A172 (cell line): ENCODE measurements around the gene ABCA6. TPM values are rescaled to one million over a fixed set of nuclear protein-coding genes. Genes with fewer than 3 reads are reported as not detected.
A peak's percentile ranks its signal among the peaks of the same experiment; 100 is the strongest.

ENCODE experiments used
- DNase-seq: peaks from one replicate; pipeline ENCODE4 v3.0.0-alpha.2; 2015; ENCODE audit warnings: low spot score
- total RNA-seq: library from RNA; depleted of rRNA; stranded (reverse); fragments of >200 nt; shearing (Covaris generic); gene quantifications from 2 replicates; pipeline ENCODE4 v1.2.3, GENCODE V29; 2014

ABCA6 gene
- total RNA-seq, 1 experiment from 2014 or later, result not detected

DNA sequence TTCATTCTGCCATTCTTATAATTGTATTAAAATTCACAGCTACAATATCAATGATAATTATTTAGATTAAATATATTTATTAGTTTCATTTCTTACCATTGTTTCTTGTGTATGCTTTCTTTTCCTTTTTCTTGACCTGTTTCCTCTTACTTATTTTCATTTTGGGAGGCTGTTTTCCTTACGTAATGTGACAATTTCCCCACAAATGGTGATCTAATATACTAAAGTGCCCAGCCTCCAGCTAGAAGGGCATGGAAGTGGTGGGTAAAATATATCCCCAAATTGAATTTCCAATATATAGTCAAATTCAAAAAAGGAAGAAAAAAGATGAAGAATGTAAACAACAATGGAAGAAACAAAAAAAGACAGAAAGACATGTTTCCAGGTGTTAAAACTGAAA, 1.5 kb upstream of the ABCA6 start:
- DNase-seq, result no peak

DNA sequence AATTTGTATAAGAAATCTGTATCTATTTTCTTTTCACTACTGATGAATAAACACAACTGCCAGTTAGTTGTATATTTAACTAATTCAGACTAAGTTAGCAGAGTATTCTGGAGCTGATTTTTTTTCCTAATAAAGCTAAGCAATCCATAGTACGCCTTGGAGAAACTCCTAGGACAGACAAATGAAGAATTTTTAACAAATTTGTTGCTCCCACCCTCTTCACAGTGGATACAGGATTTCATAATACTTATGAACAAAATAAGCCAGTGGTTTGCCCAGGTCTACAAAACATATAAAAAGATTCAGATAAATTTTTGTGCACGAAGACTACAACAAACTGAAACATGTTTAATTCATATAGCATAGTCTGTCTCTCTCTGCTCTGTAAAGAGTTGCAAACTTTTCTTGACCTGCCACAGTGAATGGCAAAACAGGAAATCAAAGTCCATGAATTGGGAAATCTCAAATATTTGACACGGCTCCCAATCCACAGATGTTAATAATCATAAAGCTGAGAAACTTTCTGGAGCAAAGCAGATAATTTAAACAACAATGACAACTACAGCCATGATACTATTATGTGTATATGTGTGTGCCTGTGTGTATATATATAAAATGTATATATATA, 594 bp upstream of the ABCA6 start:
- DNase-seq, result no peak

DNA sequence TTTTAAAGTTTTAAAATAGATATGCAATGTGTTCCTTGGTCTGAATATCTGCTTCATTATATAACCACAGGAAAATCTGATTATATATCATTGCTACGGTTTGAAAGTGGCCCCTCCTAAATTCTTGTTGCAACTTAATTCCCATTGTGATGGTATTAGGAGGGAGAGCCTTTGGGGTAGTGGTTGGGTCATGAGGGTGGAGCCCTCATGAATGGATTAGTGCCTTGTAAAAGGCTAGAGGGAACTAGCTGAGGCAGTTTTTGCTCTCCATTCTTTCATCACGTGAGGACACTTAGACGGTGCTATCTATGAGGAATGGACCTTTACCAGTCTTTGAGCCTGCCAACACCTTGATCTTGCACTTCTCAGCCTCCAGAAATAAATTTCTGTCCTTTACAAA, 7.6 kb downstream of the ABCA6 start:
- no peak for DNase-seq

DNA sequence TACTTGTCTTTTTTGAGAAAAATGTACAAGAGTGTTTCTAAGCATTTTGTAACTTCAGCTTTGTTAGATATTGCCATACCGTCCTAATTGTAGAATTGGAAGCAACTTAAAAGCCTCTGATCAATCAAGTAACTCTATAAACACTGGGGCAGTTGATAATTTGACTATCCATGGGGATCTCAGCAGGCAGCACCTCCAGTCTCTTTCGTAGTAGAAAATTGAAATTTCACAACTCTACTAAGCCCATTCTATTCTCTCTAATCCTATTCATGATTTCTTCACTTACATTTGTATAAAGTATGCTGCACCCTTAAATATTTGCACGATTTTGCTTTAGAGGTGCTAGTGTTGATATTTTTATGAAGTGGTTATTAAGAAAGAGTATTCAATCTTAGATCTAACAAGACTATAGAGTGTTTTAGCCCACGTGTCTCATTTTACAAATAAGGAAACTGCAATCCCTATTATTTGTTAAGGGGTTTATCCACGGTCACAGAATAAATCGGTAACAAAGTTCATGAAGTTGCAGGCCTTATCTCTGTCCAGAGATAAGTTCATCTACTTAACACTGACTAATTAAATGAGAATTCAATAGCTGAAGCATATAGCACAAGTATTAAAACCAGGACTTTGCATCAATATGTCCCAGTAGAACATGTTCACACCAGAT, 10.9 kb downstream of the ABCA6 start:
- no peak for DNase-seq

DNA sequence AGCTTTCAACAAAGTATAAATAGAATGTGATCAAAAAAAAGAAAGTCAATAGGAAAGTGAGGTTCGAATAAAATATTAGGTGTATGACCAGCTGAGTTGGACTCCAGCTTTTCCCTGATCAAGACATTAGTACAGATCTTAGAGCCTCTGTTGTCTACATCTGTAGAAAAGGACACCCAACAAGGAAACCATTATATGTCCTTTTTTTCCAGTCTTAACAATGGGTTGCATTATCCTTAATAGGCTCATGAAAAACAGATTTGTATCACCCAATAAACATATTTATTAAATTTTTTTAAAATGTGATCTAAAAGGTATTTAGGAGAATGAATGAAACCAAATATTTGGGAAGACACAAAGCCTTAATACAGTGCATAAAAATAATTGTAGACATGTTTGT, 18.1 kb downstream of the ABCA6 start:
- no peak for DNase-seq

DNA sequence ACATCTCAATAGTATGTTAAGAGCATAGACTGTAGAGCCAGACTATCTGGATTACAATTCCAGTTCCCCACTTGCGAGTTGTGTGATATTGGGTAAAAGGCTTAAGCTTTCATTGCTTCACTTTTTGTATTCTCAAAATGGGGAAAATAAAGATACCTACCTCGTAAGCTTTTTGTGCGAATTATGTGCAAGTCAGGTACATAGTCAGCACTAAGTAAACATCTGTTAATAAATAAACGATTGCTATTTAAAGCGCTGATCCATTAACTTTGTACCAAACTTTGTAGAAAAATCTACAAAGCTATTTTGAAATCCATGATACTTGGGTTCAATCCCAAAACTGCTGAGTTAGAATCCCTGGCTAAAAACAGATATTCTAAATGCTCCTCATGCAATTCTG, 19.6 kb downstream of the ABCA6 start:
- no peak for DNase-seq

- DNase-seq, result no peak
Observed at GRCh38 chr17:69117855-69118784, 23.6 kb downstream of the ABCA6 start.

- DNase-seq, result no peak
Observed at GRCh38 chr17:69111794-69112193, 29.9 kb downstream of the ABCA6 start.

- DNase-seq, result no peak
Observed at GRCh38 chr17:69105907-69106730, 35.6 kb downstream of the ABCA6 start.

DNA sequence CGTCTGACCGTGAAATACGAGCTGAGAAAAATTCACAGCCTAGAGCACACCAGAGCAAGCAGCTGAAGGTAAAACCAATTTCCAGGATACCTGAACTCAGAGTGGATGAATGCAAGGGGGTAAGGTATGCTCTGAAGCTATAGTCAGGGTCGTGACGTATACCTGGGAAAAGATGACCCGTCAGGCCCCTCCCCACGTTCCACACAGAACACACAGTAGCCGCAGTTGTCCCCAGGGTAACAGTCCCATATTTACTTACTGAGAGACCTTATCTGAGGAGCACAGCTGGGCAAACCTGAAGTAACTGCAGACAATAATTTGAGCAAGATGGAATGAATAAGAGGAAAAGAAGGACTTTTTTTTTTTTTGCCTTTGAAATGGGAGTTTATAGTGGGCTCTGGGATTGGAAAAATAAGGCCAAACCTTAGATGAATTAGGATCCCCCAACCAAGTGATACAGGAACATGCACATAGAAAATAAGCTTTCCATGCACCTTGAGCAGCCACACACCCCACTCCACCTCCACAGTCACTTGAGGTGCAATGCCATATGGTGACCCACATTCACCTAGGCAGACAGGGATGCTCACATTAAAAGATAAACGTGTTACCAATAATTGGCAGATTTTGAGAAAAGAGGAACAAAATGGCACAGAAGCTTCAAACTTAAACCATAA, 38.0 kb downstream of the ABCA6 start:
- DNase-seq, result no peak

GRCh38 chr17:69098625-69099024, 43.1 kb downstream of the ABCA6 start:
- DNase-seq, result no peak

DNA sequence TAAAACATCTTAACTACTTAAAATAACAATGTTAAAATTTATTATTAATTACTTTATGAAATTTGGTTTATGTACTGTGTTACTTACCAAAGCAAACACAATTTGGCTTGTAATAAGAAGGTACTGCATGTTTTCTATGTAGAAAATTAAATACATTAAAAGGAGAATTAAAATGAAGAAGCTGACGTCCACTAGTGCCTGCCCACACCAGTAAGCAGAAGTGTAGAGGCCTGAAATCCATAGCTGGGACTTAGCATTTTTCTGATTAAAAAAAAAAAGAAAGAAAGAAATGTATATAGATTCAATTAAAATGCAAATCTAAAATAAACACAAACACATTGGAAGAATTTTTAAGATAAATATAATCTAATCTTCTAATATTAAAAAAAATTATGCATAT, 45.2 kb downstream of the ABCA6 start:
- DNase-seq, result no peak

DNA sequence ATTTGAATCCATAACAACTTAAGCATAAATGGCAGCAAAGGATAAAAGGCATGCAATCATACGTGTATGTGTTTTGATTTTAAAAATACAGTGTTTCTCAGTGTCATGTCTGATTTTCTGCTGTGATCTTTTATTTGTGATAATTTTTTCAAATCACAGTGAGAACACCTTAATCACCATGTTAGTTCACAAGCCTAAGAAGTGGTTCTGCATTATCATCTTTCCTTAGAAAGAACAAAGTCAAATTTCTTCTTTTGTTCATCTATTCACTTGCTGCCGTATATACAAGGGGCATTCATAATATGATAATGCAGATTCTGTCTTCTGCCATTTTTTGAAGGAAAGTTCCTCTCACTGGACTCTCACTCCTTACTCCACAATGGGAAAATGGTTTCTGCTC, 47.7 kb downstream of the ABCA6 start:
- DNase-seq, result no peak

DNA sequence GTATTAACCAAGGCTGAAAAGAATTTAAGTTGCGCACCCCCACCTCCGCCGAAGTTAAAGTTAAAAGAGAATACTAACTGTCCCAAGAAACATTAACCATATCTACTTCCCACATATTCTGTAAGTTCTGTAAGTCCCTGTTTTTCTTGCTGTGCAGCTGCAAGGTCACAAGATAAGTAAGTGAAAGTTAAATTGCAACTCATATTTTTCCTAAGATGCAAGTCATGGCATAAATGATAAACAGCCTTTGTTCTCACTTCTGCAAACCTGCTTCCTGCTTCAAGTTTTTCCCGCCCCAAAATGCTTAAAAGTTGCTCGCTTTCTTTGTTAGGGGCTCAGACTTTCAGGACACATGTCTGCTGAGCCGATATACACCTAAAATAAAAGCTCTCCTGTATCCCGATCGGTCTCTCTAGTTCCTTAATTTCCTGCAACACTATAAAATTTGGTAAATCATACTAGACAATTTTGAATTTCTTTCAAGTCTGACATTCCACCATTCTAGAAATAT, 48.4 kb downstream of the ABCA6 start:
- DNase-seq, result peak; percentile 2

DNA sequence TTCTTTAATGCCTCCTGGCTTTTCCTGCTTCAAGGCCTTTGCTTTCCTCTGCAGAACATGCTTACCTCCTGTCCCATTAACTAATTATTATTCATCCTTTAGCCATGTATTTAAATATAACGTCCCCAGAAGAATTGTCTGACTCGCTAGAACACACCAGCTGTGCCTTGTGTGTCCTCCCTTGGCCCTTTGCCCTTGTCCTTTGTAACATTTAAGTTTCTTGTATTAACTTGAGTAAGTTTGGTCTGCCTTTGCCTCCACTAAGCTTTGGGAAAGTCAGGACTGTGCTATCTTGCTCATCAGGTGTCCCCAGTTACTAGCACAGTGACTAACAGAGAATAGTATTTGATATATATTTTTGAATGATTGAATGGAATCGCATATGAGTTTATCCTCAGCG, 51.3 kb downstream of the ABCA6 start:
- no peak for DNase-seq

DNA sequence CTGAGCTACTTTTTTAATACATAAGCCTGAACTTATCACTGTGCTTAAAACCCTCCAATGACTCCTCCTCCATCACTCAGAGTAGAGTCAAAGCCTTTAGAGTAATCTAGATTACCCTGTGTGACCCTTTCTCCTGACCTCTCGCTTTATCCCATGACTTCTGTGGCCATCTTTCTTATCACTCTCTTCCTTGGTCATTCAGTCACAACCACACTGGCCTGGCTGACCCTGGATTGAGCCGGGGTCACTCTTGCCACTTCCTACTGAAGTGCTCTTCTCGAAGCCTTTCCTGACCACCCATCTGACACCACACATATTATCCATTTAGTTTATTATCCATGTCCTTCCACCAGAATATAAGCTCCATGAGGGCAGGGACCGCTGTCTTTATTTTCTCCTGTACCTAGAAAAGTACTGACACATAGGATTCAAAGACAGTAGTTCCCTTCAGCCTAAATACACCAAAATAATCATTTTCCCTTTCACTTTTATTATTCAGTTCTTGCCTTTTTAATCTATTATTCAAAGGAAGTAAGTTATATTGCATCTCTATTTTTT, 53.0 kb downstream of the ABCA6 start:
- DNase-seq, result no peak

GRCh38 chr17:69086641-69087040, 55.1 kb downstream of the ABCA6 start:
- DNase-seq, result no peak

DNA sequence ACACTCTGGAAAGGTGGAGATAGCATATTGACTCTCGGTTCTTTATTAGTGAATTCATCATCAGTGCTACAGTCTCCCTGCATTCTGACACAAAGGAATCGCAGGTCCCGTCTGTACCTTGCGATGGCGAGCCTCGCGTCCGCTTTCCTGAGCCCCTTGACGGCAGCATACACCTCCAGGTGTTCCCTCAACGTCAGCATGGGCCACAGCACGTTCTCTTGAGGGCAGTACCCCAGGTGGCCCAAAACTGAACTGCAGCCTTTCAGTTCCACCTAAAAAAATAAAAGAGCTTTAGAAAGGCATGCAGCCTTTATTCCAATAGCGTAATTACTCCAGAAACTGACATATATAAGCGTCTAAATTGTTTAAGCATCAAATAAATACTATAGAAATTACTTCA, 56.8 kb downstream of the ABCA6 start:
- DNase-seq, result peak; percentile 17

DNA sequence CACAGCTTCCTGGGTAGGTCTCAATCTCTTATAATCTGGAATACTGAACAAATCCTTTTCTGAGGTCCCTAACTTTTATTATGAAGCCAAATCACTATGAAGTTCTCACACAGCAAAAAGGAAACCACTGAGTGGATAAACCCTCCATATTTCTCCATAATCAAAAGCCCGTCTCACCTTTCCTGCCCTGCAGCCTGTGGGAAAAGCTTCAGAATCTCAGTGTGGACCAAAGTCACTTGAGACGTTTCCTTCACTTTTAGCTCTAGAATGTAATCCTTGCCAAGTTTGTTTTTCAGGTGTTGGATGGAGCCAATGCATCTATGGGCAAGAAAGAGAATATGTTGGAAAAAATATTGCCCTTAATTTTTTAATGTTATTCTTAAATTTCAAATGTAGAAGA, 59.0 kb downstream of the ABCA6 start:
- DNase-seq, result no peak

DNA sequence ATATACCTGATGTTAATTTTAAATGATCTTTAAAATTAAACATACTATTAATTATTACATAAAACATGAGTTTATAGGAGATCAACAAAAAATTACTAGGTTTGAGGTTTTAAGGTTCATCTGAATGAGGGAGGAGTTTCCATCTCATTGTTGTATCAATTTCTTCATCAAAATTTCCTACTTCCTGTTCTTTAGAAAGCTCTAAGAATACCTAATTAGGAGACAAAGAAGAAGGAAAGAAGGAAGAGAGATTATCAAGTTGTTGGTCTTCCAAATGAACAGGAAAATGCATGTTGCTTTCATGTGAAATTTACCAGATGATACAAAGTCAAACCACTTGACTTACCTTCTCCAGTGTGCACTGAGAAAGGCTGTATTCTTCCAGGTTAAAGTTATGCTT, 62.8 kb downstream of the ABCA6 start:
- no peak for DNase-seq

- no peak for DNase-seq
Observed at GRCh38 chr17:69075823-69076222, 65.9 kb downstream of the ABCA6 start.
